HCT116 (cell line): ENCODE measurements around the gene XPNPEP2. TPM values are rescaled to one million over a fixed set of nuclear protein-coding genes. Genes with fewer than 3 reads are reported as not detected.

Experiments used
- ATAC-seq: fragments of 200-7000 bp; cut with Tn5 transposase; 2 replicates; pipeline ENCODE4 v1.9.1; 2020; ENCODE audit warnings: mild to moderate bottlenecking, moderate library complexity
- BruUV-seq: library from RNA; stranded (reverse); fragments of 400-500 nt; replicated peaks from 2 replicates; lab custom pipeline; 2021; lab: Mats Ljungman, UMichigan
- CTCF ChIA-PET: fragments of 300-600 bp; sonication (Branson Sonifier 250); formaldehyde crosslinking; loops from one replicate; lab custom pipeline; 2021; ENCODE audit warnings: antibody characterized with exemption; lab: Charles Lee
- POLR2A ChIA-PET: fragments of 300-600, 350-600 bp; sonication (Branson Sonifier 250); formaldehyde crosslinking; loops from one replicate; lab custom pipeline; 2021; ENCODE audit warnings: antibody characterized with exemption; lab: Charles Lee
- RAD21 ChIA-PET, 2 experiments: fragments of 300-600 bp; sonication (Branson Sonifier 250); formaldehyde crosslinking; loops; one replicate each; lab custom pipeline; 2023; ENCODE audit warnings: low total read pairs in 2 of 2; ENCODE audit not compliant: uncharacterized antibody in 2 of 2, unreplicated experiment in 2 of 2, low non-redundant PET in 1 of 2; lab: Charles Lee
- DNase-seq: peaks from one replicate; pipeline ENCODE4 v3.0.0-alpha.2; 2010; ENCODE audit warnings: low read depth, low spot score
- H2AFZ ChIP-seq: fragments of 200-600 bp; shearing (Covaris generic), sonication (generic); 2 replicates; pipeline ENCODE4 v1.6.1; 2017; ENCODE audit warnings: low read depth, mixed run types, mixed read lengths, antibody characterized with exemption, low read length; ENCODE audit not compliant: poor library complexity, severe bottlenecking
- H3K27ac ChIP-seq: 2 replicates; pipeline ENCODE4 v1.5.1; 2012; ENCODE audit warnings: low read depth, low read length
- H3K27me3 ChIP-seq: fragments of 200-600 bp; sonication (generic); 2 replicates; pipeline ENCODE4 v1.6.1; 2016; ENCODE audit warnings: mixed run types, low read length, mixed read lengths; ENCODE audit not compliant: insufficient read depth
- H3K36me3 ChIP-seq, 2 experiments: fragments of 200-500 bp in 1 of 2; fragments of 200-600 bp in 1 of 2; sonication (Bioruptor generic) in 1 of 2; sonication (generic) in 1 of 2; 2 replicates each; pipeline versions ENCODE4 v1.5.1 to v1.6.1; 2014 to 2016; ENCODE audit warnings: low read length in 2 of 2, inconsistent platforms in 1 of 2, mixed read lengths in 1 of 2, mixed run types in 1 of 2; ENCODE audit not compliant: insufficient read depth in 2 of 2, control insufficient read depth in 1 of 2
- H3K4me1 ChIP-seq, 2 experiments: fragments of 200-600 bp in 1 of 2; sonication (generic) in 1 of 2; 2 replicates each; pipeline versions ENCODE4 v1.5.1 to v1.6.1; 2012 to 2017; ENCODE audit warnings: low read length in 2 of 2, inconsistent platforms in 1 of 2, mild to moderate bottlenecking in 1 of 2, mixed read lengths in 1 of 2, mixed run types in 1 of 2, moderate library complexity in 1 of 2; ENCODE audit not compliant: insufficient read depth in 2 of 2, control insufficient read depth in 1 of 2
- H3K4me2 ChIP-seq: fragments of 200-600 bp; sonication (generic); 2 replicates; pipeline ENCODE4 v1.6.1; 2017; ENCODE audit warnings: mixed run types, low read length, mixed read lengths
- H3K4me3 ChIP-seq, 2 experiments: fragments of 200-600 bp in 1 of 2; sonication (generic) in 1 of 2; replicated peaks in 1 of 2; 2 replicates each; pipeline ENCODE4 v1.5.1; 2011 to 2016; ENCODE audit warnings: low read length in 2 of 2, control low read depth in 1 of 2, low read depth in 1 of 2, mild to moderate bottlenecking in 1 of 2, mixed read lengths in 1 of 2, mixed run types in 1 of 2
- H3K79me2 ChIP-seq: fragments of 200-600 bp; sonication (generic); 2 replicates; pipeline ENCODE4 v1.6.1; 2017; ENCODE audit warnings: mild to moderate bottlenecking, mixed run types, low read length, moderate library complexity, mixed read lengths; ENCODE audit not compliant: insufficient read depth
- H3K9ac ChIP-seq: fragments of 200-600 bp; sonication (generic); 2 replicates; pipeline ENCODE4 v1.6.1; 2016; ENCODE audit warnings: low read length, mixed read lengths
- H3K9me2 ChIP-seq: fragments of 200-600 bp; sonication (generic), shearing (Covaris generic); 2 replicates; pipeline ENCODE4 v1.6.1; 2017; ENCODE audit warnings: mixed run types, mild to moderate bottlenecking, moderate library complexity; ENCODE audit not compliant: insufficient read depth
- H3K9me3 ChIP-seq, 2 experiments: fragments of 200-500 bp in 1 of 2; fragments of 200-600 bp in 1 of 2; sonication (Bioruptor generic) in 1 of 2; sonication (generic) in 1 of 2; 2 replicates each; pipeline ENCODE4 v1.6.1; 2014 to 2017; ENCODE audit warnings: low read length in 2 of 2, mixed read lengths in 2 of 2, inconsistent platforms in 1 of 2, low read depth in 1 of 2, mild to moderate bottlenecking in 1 of 2, mixed run types in 1 of 2, moderate library complexity in 1 of 2; ENCODE audit not compliant: control insufficient read depth in 1 of 2, insufficient read depth in 1 of 2
- H4K20me1 ChIP-seq: fragments of 200-600 bp; sonication (generic), shearing (Covaris generic); 2 replicates; pipeline ENCODE4 v1.6.1; 2017; ENCODE audit warnings: mixed run types, mild to moderate bottlenecking, moderate library complexity; ENCODE audit not compliant: insufficient read depth
- CBX3 ChIP-seq: IDR thresholded peaks from 2 replicates; pipeline ENCODE4 v1.6.1; 2012; ENCODE audit warnings: low read depth
- CEBPB ChIP-seq: IDR thresholded peaks from 2 replicates; pipeline ENCODE4 v1.6.1; 2012; ENCODE audit warnings: low read depth
- EGR1 ChIP-seq: IDR thresholded peaks from 2 replicates; pipeline ENCODE4 v1.6.1; 2012; ENCODE audit warnings: low read depth
- ELF1 ChIP-seq: IDR thresholded peaks from 2 replicates; pipeline ENCODE4 v1.6.1; 2012; ENCODE audit warnings: low read depth, borderline replicate concordance
- EZH2 ChIP-seq: fragments of 200-600 bp; sonication (generic); IDR thresholded peaks from 2 replicates; pipeline ENCODE4 v1.6.1; 2017; ENCODE audit warnings: antibody characterized with exemption, mixed run types
- EZH2phosphoT487 ChIP-seq: fragments of 200-600 bp; IDR thresholded peaks from 2 replicates; pipeline ENCODE4 v1.6.1; 2018; ENCODE audit warnings: antibody characterized with exemption, borderline replicate concordance
- FOSL1 ChIP-seq: IDR thresholded peaks from 2 replicates; pipeline ENCODE4 v1.6.1; 2012; ENCODE audit warnings: low read depth
- POLR2AphosphoS5 ChIP-seq: IDR thresholded peaks from 2 replicates; pipeline ENCODE4 v1.6.1; 2011; ENCODE audit warnings: mild to moderate bottlenecking, low read depth, low read length, moderate library complexity
- RAD21 ChIP-seq: IDR thresholded peaks from 2 replicates; pipeline ENCODE4 v1.6.1; 2012; ENCODE audit warnings: low read depth, mild to moderate bottlenecking
- SP1 ChIP-seq: IDR thresholded peaks from 2 replicates; pipeline ENCODE4 v1.6.1; 2012; ENCODE audit warnings: low read depth
- SRF ChIP-seq: IDR thresholded peaks from 2 replicates; pipeline ENCODE4 v1.6.1; 2012; ENCODE audit warnings: low read depth
- TCF7L2 ChIP-seq: IDR thresholded peaks from 2 replicates; pipeline ENCODE4 v1.7.0; 2011; ENCODE audit warnings: borderline replicate concordance, inconsistent platforms; ENCODE audit not compliant: insufficient read depth, insufficient read length; ENCODE audit errors: extremely low read depth
- YY1 ChIP-seq: IDR thresholded peaks from 2 replicates; pipeline ENCODE4 v1.6.1; 2011; ENCODE audit warnings: low read length, low read depth, moderate library complexity, mild to moderate bottlenecking; ENCODE audit not compliant: insufficient replicate concordance; ENCODE audit errors: extremely low read depth
- ZNF274 ChIP-seq: fragments of 200-500 bp; sonication (Bioruptor generic); IDR thresholded peaks from 2 replicates; pipeline ENCODE4 v1.6.1; 2014; ENCODE audit warnings: mild to moderate bottlenecking, low read depth, low read length, inconsistent platforms
- intact Hi-C: fragments of 100-400 bp; cut with micrococcal nuclease; formaldehyde crosslinking; loops from 2 replicates; pipeline ENCODE4 v1.10.0; 2022
- total RNA-seq: library from RNA; stranded (reverse); gene quantifications from one replicate; pipeline ENCODE4 v1.2.1, GENCODE V29; 2021; ENCODE audit not compliant: unreplicated experiment
- TF ChIP-seq, protein P1 (sequence below): IDR thresholded peaks from 2 replicates; pipeline ENCODE4 v1.6.1; 2012
- TF ChIP-seq, protein P2 (sequence below): IDR thresholded peaks from 2 replicates; pipeline ENCODE4 v1.6.1; 2011; ENCODE audit warnings: mild to moderate bottlenecking, low read length, moderate library complexity; ENCODE audit not compliant: insufficient replicate concordance; ENCODE audit errors: extremely low read depth

The XPNPEP2 gene
- total RNA-seq, 1 experiment from 2014 or later, result not detected

DNA sequence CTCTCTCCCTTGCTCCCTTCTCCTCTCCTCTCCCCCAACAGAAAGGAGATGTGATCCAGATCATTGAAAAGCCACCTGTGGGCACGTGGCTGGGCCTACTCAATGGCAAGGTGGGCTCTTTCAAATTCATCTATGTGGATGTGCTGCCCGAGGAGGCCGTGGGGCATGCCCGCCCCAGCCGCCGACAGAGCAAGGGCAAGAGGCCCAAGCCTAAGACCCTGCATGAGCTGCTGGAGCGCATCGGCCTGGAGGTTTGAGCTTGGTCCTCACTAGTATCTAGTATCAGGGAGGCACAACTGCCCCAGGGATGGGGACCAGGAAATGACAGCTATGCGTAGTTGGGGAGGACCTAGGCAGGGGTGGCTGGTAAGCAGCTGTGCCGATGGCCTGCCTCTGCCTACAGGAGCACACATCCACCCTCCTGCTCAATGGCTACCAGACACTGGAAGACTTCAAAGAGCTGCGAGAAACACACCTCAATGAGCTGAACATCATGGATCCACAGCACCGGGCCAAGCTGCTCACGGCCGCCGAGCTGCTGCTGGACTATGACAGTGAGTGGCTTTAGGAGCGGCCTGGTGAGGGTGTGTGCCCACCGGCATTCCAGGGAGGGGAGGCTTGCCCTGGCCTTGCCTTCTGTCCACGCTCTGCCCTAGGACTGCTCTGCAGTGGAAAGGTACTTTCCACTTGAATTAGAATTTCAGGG lies 54.0 kb downstream of the XPNPEP2 start:
- H2AFZ ChIP-seq, result no peak overlapping the region
- ChIA-PET RAD21 (no interaction called here), CTCF (no interaction called here), POLR2A (no interaction called here)
- no TSS peak for BruUV-seq
- no peaks in the 10 kb centered on the region for H4K20me1 ChIP-seq
- no peak for ATAC-seq
- no peak overlapping the region for H3K9ac ChIP-seq
- intact Hi-C loops, result no loop called here
- H3K36me3 ChIP-seq, result no peaks in the 10 kb centered on the region
- no peaks in the 10 kb centered on the region for H3K79me2 ChIP-seq
- H3K27ac ChIP-seq, result no peak overlapping the region
- TF ChIP-seq SRF (no peak), EGR1 (no peak), CEBPB (no peak), ZNF274 (no peak), ELF1 (no peak), YY1 (no peak), RAD21 (no peak), FOSL1 (no peak), TCF7L2 (no peak), CBX3 (no peak), EZH2 (no peak)
- H3K4me3 ChIP-seq, result no peak overlapping the region
- H3K9me2 ChIP-seq, result no peaks in the 10 kb centered on the region
- H3K4me1 ChIP-seq, result no peaks in the 10 kb centered on the region
- H3K27me3 ChIP-seq, result no peaks in the 10 kb centered on the region
- no peak overlapping the region for H3K4me2 ChIP-seq
- H3K9me3 ChIP-seq, result no peaks in the 10 kb centered on the region
- no peak for DNase-seq

DNA sequence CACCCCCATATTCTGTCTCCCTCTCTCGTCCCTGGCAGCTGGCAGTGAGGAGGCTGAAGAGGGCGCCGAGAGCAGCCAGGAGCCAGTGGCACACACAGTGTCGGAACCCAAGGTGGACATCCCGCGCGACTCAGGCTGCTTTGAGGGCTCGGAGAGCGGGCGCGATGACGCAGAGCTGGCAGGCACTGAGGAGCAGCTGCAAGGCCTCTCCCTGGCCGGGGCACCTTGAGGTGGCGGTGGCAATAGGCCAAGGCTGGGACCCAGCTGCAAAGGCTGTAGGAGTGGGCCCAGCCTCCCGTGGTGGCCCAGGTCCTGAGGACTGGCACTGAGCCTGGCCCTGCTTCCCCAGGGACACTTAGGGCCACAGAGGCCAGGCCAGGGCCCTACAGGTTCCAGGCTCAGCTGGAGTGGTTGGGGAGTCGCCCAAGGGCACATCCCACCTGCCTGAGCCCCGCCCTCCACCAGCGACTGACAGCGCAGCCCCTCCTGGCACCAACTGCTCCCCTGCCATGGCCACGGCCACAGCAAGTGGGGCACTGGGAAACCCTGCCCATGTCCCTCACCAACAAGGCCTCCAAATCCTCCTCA lies 54.9 kb downstream of the XPNPEP2 start:
- H3K36me3 ChIP-seq, result no peaks in the 10 kb centered on the region
- intact Hi-C loops, result no loop called here
- no peaks in the 10 kb centered on the region for H3K79me2 ChIP-seq
- H3K9me2 ChIP-seq, result no peaks in the 10 kb centered on the region
- ATAC-seq (no peak), DNase-seq (no peak)
- ChIA-PET CTCF (no interaction called here), POLR2A (no interaction called here), RAD21 (no interaction called here)
- H3K4me2 ChIP-seq, result no peak overlapping the region
- H3K27me3 ChIP-seq, result no peaks in the 10 kb centered on the region
- no TSS peak for BruUV-seq
- no peak overlapping the region for H2AFZ ChIP-seq
- no peaks in the 10 kb centered on the region for H3K4me1 ChIP-seq
- H3K4me3 ChIP-seq, result no peak overlapping the region
- no peak overlapping the region for H3K27ac ChIP-seq
- no peaks in the 10 kb centered on the region for H3K9me3 ChIP-seq
- H4K20me1 ChIP-seq, result no peaks in the 10 kb centered on the region
- H3K9ac ChIP-seq, result no peak overlapping the region
- TF ChIP-seq CBX3 (no peak), ZNF274 (no peak), EZH2phosphoT487 (no peak), FOSL1 (no peak), SP1 (no peak), POLR2AphosphoS5 (no peak), RAD21 (no peak)
- TF ChIP-seq, protein P1, sequence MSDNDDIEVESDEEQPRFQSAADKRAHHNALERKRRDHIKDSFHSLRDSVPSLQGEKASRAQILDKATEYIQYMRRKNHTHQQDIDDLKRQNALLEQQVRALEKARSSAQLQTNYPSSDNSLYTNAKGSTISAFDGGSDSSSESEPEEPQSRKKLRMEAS, result no peak
- TF ChIP-seq, protein P2, sequence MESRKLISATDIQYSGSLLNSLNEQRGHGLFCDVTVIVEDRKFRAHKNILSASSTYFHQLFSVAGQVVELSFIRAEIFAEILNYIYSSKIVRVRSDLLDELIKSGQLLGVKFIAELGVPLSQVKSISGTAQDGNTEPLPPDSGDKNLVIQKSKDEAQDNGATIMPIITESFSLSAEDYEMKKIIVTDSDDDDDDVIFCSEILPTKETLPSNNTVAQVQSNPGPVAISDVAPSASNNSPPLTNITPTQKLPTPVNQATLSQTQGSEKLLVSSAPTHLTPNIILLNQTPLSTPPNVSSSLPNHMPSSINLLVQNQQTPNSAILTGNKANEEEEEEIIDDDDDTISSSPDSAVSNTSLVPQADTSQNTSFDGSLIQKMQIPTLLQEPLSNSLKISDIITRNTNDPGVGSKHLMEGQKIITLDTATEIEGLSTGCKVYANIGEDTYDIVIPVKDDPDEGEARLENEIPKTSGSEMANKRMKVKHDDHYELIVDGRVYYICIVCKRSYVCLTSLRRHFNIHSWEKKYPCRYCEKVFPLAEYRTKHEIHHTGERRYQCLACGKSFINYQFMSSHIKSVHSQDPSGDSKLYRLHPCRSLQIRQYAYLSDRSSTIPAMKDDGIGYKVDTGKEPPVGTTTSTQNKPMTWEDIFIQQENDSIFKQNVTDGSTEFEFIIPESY, result no peak
